ENCODE results near the gene PRL.

- TF ChIP-seq CTCF (conservative IDR thresholded peaks at IDR 0.05) (no peak), EZH2 (IDR thresholded peaks at IDR 0.05; ENCODE audit: low read depth) (no peak)
These were observed 47.0 kb downstream of the PRL start for GRCh38 chr6:22249711-22250350.

Measured in PC-9 (cell line).